Activated CD8-positive, alpha-beta T cell treated with anti-CD3 and anti-CD28 coated beads, Interleukin-2, amount 10 ng/mL, durations not matched to agents 7 days and 5 days (primary cell): ENCODE results near the gene HTT. TPM values are rescaled to one million over a fixed set of nuclear protein-coding genes. Genes with fewer than 3 reads are reported as not detected.
A peak's percentile ranks its signal among the peaks of the same experiment; 100 is the strongest.

Experiments used
- ATAC-seq: fragments of 150-1000 bp; cut with Tn5 transposase; one replicate; pipeline ENCODE4 v1.10.0; 2021; ENCODE audit warnings: moderate library complexity
- CTCF ChIA-PET: fragments of 350-600 bp; sonication (Branson Sonifier 250); formaldehyde crosslinking; loops from one replicate; lab custom pipeline; 2021; ENCODE audit warnings: antibody characterized with exemption; lab: Charles Lee
- POLR2A ChIA-PET: fragments of 350-600 bp; sonication (Branson Sonifier 250); formaldehyde crosslinking; loops from one replicate; lab custom pipeline; 2021; ENCODE audit warnings: antibody characterized with exemption; lab: Charles Lee
- DNase-seq: peaks from one replicate; pipeline ENCODE4 v3.0.0-alpha.2; 2020
- H3K27ac Mint-ChIP-seq: one replicate; pipeline ENCODE4 v1.8.0; 2021; ENCODE audit warnings: mild to moderate bottlenecking, mixed read lengths
- H3K27me3 Mint-ChIP-seq: one replicate; pipeline ENCODE4 v1.8.0; 2021; ENCODE audit warnings: low read depth, mixed read lengths
- H3K36me3 Mint-ChIP-seq: one replicate; pipeline ENCODE4 v1.8.0; 2021; ENCODE audit warnings: low read depth, mixed read lengths
- H3K4me1 Mint-ChIP-seq: one replicate; pipeline ENCODE4 v1.8.0; 2021; ENCODE audit warnings: low read depth, mixed read lengths
- H3K4me3 Mint-ChIP-seq: one replicate; pipeline ENCODE4 v1.8.0; 2021; ENCODE audit warnings: mild to moderate bottlenecking, mixed read lengths
- H3K9me3 Mint-ChIP-seq: one replicate; pipeline ENCODE4 v1.8.0; 2022; ENCODE audit warnings: mixed read lengths; ENCODE audit not compliant: insufficient read depth
- total RNA-seq, 2 experiments: library from RNA; stranded (reverse); gene quantifications; one replicate each; pipeline ENCODE4 v1.2.3, GENCODE V29; 2021

Gene HTT
- total RNA-seq: 10 to 100 TPM; 51.2 to 58.0 TPM

GRCh38 chr4:3074078-3074845 lies at the start of gene HTT, which contains the start of gene HTT-AS:
Gene HTT, plus strand, starts transcription at chr4:3074681. Its CDS starts 145 bp downstream, at chr4:3074826.
Gene HTT-AS, minus strand, starts transcription at chr4:3074538.
- Mint-ChIP-seq H3K4me1 (peaks cover 20% of the 10 kb centered on the region), H3K27ac (peak within 1 kb of the TSS; percentile 95), H3K36me3 (peaks cover 1% of the 10 kb centered on the region), H3K4me3 (peak within 1 kb of the TSS; percentile 88), H3K27me3 (no peaks in the 10 kb centered on the region), H3K9me3 (no peaks in the 10 kb centered on the region)
- ATAC-seq: peak; percentile 92
- POLR2A ChIA-PET: interaction anchor here (0.9 to 1.3 kb wide), 2 partner anchors 15 to 111 kb away, joined by 3 read pairs; partner anchors contain the start of genes GRK4 and NOP14
- peak; percentile 97 for DNase-seq
- CTCF ChIA-PET: no interaction called here

DNA sequence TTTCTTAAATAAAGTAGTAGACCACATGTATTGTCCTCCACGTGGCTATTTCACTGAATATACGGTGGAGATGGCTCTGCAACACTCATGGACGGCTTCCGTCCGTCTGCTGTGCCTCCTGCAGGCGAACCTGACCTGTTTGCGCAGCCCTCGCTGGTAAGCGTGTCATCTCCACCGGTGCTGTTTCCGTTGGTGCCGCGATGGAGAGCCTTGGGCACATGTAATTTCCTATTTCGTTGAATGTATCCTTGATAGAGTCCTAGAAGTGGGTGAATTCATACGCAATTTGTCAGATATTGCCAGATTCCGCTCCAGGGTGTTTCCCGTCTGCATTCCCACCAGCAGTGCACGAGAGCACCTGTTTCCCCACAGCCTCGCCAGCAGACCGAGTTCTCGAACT lies 48.6 kb upstream of the HTT start:
- no peaks in the 10 kb centered on the region for H3K4me1 Mint-ChIP-seq
- no peak for ATAC-seq
- H3K4me3 Mint-ChIP-seq: no peak overlapping the region
- no peak overlapping the region for H3K27ac Mint-ChIP-seq
- H3K27me3 Mint-ChIP-seq: peaks cover 2% of the 10 kb centered on the region
- ChIA-PET POLR2A (no interaction called here), CTCF (no interaction called here)
- no peaks in the 10 kb centered on the region for H3K36me3 Mint-ChIP-seq
- DNase-seq: no peak
- no peaks in the 10 kb centered on the region for H3K9me3 Mint-ChIP-seq

GRCh38 chr4:3026540-3026939 lies 47.9 kb upstream of the HTT start:
- no peak overlapping the region for H3K4me3 Mint-ChIP-seq
- H3K4me1 Mint-ChIP-seq: no peaks in the 10 kb centered on the region
- H3K36me3 Mint-ChIP-seq: no peaks in the 10 kb centered on the region
- ChIA-PET POLR2A (no interaction called here), CTCF (no interaction called here)
- peaks cover 2% of the 10 kb centered on the region for H3K27me3 Mint-ChIP-seq
- H3K9me3 Mint-ChIP-seq: no peaks in the 10 kb centered on the region
- H3K27ac Mint-ChIP-seq: no peak overlapping the region
- DNase-seq (no peak), ATAC-seq (no peak)

GRCh38 chr4:3029464-3029863 lies 45.0 kb upstream of the HTT start:
- no peak for ATAC-seq
- Mint-ChIP-seq H3K27me3 (no peaks in the 10 kb centered on the region), H3K9me3 (no peaks in the 10 kb centered on the region), H3K27ac (no peak overlapping the region), H3K36me3 (no peaks in the 10 kb centered on the region), H3K4me1 (no peaks in the 10 kb centered on the region), H3K4me3 (no peak overlapping the region)
- CTCF ChIA-PET: no interaction called here
- POLR2A ChIA-PET: no interaction called here
- no peak for DNase-seq

DNA sequence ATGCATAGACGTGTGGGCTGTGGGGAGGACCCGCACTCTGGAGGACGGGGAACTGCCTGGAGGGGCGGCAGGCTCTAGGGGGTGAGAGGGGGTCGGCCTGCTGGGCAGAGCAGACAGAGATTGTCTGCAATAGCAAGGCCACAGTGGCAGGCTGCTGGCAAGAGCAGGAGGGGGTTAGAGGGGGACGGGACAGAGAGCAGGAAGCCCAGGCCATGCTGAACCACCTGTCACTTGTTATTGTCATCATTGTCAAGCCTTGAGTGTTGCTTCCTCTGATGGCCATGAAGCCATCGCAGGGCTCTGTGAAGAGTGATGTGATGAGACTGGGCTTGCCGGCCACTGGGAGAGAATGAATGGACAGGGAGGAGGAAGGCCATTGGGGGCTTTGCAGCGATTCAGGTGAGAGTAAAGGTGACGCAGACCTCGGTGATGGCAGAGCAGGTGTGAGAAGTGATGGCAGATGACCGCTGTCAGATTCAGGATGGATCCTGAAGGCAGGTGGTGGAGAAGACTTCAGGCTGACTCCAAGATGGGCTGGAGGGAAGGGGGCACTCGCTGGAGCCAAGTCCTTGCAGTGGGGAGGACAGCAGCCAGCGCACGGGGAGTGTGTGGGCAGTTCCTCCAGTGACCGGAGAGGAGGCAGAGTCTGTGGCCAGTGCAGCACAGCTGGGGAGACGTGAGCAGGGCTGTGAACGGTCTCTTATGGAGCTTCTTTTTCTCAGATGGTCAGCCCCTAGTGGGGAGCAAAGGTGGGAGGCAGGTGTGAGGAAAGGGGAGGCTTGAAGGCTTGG lies 43.7 kb upstream of the HTT start:
- Mint-ChIP-seq H3K9me3 (no peaks in the 10 kb centered on the region), H3K27ac (no peak overlapping the region), H3K4me3 (no peak overlapping the region), H3K36me3 (no peaks in the 10 kb centered on the region), H3K27me3 (peaks cover 1% of the 10 kb centered on the region), H3K4me1 (no peaks in the 10 kb centered on the region)
- ChIA-PET CTCF (no interaction called here), POLR2A (no interaction called here)
- DNase-seq (no peak), ATAC-seq (no peak)

- no peak overlapping the region for H3K27ac Mint-ChIP-seq
- no peak overlapping the region for H3K4me3 Mint-ChIP-seq
- no peak for ATAC-seq
- H3K4me1 Mint-ChIP-seq: no peaks in the 10 kb centered on the region
- ChIA-PET POLR2A (no interaction called here), CTCF (no interaction called here)
- no peaks in the 10 kb centered on the region for H3K9me3 Mint-ChIP-seq
- no peak for DNase-seq
- peaks cover 6% of the 10 kb centered on the region for H3K27me3 Mint-ChIP-seq
- no peaks in the 10 kb centered on the region for H3K36me3 Mint-ChIP-seq
Observed at GRCh38 chr4:3031357-3032082, 43.0 kb upstream of the HTT start.

DNA sequence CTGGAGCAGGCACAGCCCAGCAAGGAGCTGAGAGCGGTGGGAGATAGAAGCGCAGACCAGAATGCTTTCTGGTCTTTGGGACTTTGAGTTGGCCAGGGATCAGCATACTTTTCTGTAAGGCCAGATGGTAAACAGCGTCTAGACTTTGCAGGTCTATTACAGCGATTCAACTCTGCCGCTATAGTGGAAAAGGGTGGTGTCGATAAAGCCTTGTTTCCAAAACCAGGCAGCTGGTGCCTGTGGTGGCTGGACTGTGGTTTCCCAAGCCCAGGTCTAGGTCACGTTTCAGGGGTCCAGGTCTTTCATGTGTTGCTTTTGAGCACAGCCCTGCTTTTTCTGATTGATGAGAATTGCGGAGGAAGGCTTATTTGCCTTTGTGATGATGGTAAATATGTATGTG lies 40.2 kb upstream of the HTT start:
- ChIA-PET CTCF (interaction anchor here (1.3 kb wide), 1 partner anchor 21 kb away, joined by 3 read pairs; no protein-coding TSS in a partner anchor), POLR2A (no interaction called here)
- ATAC-seq (no peak), DNase-seq (no peak)
- Mint-ChIP-seq H3K27me3 (peaks cover 13% of the 10 kb centered on the region), H3K27ac (no peak overlapping the region), H3K4me1 (peaks cover 22% of the 10 kb centered on the region), H3K9me3 (no peaks in the 10 kb centered on the region), H3K36me3 (no peaks in the 10 kb centered on the region), H3K4me3 (no peak overlapping the region)

DNA sequence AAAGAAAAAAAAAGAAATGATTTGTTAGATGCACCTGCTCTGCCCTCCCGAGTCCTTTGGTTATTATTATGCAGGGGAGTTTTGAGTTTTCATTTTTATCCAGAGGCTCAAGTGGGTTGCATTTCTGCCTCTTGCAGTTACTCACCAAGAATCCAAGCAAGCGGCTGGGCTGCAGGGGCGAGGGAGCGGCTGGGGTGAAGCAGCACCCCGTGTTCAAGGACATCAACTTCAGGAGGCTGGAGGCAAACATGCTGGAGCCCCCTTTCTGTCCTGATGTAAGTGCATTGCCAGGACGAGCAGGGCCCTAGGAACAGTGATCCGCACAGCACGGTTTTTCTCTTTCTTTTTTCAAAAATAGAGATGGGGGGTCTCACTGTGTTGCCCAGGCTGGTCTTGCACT lies 39.2 kb upstream of the HTT start:
- no peak for ATAC-seq

DNA sequence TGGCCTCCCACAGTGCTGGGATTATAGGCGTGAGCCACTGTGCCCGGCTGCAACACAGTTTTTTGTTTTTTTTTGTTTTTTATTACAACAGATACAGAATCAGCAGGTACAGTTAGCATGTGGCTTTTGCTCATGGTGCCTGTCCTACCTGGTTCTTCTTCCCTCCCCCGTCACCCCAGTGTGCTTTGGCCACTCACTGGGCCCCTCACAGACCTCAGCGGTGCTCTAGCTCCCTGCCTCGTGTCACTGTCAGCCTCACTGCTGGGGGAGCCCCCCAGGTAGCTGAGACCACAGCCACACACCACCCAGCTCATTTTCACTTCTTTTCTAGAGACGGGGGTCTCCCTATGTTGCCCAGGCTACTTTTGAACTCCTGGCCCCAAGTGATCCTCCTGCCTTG lies 38.8 kb upstream of the HTT start:
- H3K4me3 Mint-ChIP-seq: no peak overlapping the region
- H3K27ac Mint-ChIP-seq: peak overlapping the region; percentile 49
- peaks cover 31% of the 10 kb centered on the region for H3K4me1 Mint-ChIP-seq
- H3K9me3 Mint-ChIP-seq: no peaks in the 10 kb centered on the region
- CTCF ChIA-PET: no interaction called here
- no peak for DNase-seq
- no peaks in the 10 kb centered on the region for H3K36me3 Mint-ChIP-seq
- ATAC-seq: no peak
- H3K27me3 Mint-ChIP-seq: peaks cover 13% of the 10 kb centered on the region
- POLR2A ChIA-PET: no interaction called here

More for the DNA sequence above, 39.2 kb upstream of the HTT start:
- peaks cover 13% of the 10 kb centered on the region for H3K27me3 Mint-ChIP-seq
- H3K4me1 Mint-ChIP-seq: peaks cover 27% of the 10 kb centered on the region
- ChIA-PET POLR2A (no interaction called here), CTCF (no interaction called here)
- no peaks in the 10 kb centered on the region for H3K36me3 Mint-ChIP-seq
- no peak overlapping the region for H3K4me3 Mint-ChIP-seq
- no peaks in the 10 kb centered on the region for H3K9me3 Mint-ChIP-seq
- DNase-seq: no peak
- no peak overlapping the region for H3K27ac Mint-ChIP-seq

DNA sequence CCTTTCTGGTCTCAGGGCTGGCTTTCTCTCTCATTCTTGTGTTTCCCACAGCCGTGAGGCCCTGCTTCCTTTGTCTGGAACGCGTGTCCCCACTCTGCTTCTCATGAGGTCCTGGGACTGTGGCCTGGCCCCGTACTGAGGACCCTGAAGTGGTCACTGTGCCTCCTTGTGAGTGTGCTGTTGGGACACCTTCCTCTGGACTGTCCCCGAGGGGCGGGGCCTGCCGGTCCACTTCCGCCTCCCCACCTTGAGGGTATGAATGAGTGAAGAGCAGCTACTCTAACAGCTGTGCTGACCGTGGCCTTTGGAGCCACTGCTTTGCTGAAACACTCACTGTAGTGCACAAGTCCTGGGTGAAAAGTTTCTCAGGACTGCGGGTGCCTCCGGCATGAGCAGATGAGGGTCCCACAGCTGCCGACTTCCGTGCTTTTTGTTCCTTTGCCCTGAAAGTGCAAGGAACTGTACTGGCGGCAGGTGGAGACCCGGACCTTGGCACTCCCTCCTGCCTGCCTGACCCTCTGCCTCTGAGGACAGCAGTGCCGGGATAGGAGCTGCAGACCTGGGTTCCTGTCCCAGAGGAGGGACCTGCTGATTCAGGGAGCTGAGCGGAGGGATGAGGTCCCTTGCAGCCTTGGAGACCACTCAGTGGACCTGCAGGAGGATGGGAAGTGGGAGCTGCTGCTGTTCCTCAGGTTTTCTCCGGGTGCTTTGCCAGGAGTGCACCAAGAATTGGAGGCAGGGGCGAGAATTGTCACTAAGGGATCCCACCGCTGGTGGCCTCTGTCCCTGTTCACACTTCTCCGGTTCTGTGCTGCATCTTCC lies 38.1 kb upstream of the HTT start:
- Mint-ChIP-seq H3K36me3 (no peaks in the 10 kb centered on the region), H3K9me3 (no peaks in the 10 kb centered on the region), H3K27me3 (peaks cover 13% of the 10 kb centered on the region), H3K4me1 (peaks cover 38% of the 10 kb centered on the region), H3K4me3 (no peak overlapping the region), H3K27ac (no peak overlapping the region)
- ChIA-PET CTCF (interaction anchor here (1.3 to 2.3 kb wide), 2 partner anchors 12 to 57 kb away, joined by 3 to 25 read pairs; no protein-coding TSS in a partner anchor), POLR2A (no interaction called here)
- DNase-seq (no peak), ATAC-seq (no peak)

DNA sequence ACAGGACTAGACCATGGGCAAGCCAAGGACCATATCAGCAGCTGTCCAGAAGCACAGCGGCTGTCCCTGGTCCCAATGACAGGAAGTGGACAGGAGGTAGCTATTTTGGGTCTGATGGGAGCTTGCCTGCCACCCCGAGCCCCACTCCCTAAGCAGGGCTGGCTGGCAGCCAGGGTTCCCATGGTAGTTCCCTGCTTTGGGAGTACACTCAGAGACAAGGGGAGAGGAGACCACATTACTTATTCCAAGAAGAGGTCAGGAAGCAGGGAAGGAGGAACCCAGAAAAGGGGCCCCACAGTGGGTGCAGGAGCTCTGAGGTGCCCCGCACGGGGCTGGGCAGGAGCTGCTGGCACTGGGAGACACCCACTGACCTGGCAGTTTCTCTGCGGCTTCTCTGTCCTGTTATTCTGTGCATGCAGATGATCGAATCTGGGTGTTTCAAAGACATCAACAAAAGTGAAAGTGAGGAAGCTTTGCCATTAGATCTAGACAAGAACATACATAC lies 36.5 kb upstream of the HTT start:
- H3K27ac Mint-ChIP-seq: peak overlapping the region; percentile 12
- peaks cover 13% of the 10 kb centered on the region for H3K27me3 Mint-ChIP-seq
- peaks cover 51% of the 10 kb centered on the region for H3K4me1 Mint-ChIP-seq
- ChIA-PET POLR2A (interaction anchor here (1.4 kb wide), 1 partner anchor 74 kb away, joined by 7 read pairs; the partner anchor contains the start of genes GRK4 and NOP14), CTCF (interaction anchor here (0.7 to 2.3 kb wide), 15 partner anchors 13 to 274 kb away, joined by 3 to 25 read pairs (median 3); partner anchors contain the start of genes GRK4 and NOP14)
- peak overlapping the region; percentile 56 for H3K4me3 Mint-ChIP-seq
- peak; percentile 35 for ATAC-seq
- DNase-seq: peak; percentile 42
- H3K36me3 Mint-ChIP-seq: peaks cover 3% of the 10 kb centered on the region
- no peaks in the 10 kb centered on the region for H3K9me3 Mint-ChIP-seq
